Keratinocyte (primary cell): ENCODE data around the gene LSAMP.

Experiments used
- EZH2 ChIP-seq: IDR thresholded peaks from one replicate; pipeline ENCODE4 v1.6.1; 2012; ENCODE audit warnings: inconsistent platforms, mild to moderate bottlenecking, low read length, moderate library complexity
- TF ChIP-seq, protein P1 (sequence below), 3 experiments: IDR thresholded peaks in 1 of 3; conservative IDR thresholded peaks in 1 of 3; optimal IDR thresholded peaks in 1 of 3; 2 replicates in 2 of 3; 3 replicates in 1 of 3; pipeline versions ENCODE3 to v1.5.1; 2011; ENCODE audit warnings: low read length in 3 of 3, mild to moderate bottlenecking in 3 of 3, moderate library complexity in 2 of 3, control low read depth in 1 of 3, inconsistent platforms in 1 of 3; ENCODE audit not compliant: insufficient read depth in 2 of 3; ENCODE audit errors: extremely low read depth in 1 of 3

DNA sequence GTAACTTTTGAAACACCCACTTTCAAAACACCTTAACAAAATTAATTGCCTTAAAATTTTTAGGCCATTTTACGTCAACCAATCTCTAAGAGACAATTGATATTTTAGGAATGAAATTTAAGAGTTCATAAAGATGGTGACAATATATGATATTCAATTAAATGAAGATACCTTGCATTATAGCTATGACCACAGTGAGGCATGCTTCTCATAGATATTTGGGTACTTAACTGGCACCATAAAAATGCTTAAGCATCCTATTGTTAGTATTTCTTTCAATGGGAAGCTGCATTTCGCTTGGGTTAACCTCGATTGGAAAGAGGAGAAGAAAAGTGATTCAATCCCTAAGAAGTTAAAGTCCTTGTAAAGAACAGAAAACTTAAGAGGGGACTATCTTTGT is 613.0 kb downstream of the LSAMP start:
- TF ChIP-seq, protein P1, sequence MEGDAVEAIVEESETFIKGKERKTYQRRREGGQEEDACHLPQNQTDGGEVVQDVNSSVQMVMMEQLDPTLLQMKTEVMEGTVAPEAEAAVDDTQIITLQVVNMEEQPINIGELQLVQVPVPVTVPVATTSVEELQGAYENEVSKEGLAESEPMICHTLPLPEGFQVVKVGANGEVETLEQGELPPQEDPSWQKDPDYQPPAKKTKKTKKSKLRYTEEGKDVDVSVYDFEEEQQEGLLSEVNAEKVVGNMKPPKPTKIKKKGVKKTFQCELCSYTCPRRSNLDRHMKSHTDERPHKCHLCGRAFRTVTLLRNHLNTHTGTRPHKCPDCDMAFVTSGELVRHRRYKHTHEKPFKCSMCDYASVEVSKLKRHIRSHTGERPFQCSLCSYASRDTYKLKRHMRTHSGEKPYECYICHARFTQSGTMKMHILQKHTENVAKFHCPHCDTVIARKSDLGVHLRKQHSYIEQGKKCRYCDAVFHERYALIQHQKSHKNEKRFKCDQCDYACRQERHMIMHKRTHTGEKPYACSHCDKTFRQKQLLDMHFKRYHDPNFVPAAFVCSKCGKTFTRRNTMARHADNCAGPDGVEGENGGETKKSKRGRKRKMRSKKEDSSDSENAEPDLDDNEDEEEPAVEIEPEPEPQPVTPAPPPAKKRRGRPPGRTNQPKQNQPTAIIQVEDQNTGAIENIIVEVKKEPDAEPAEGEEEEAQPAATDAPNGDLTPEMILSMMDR (optimal IDR thresholded peaks at IDR 0.05 in 1 of 3, IDR thresholded peaks at IDR 0.05 in 1 of 3, conservative IDR thresholded peaks at IDR 0.05 in 1 of 3; ENCODE audit: extremely low read depth in 1 of 3, insufficient read depth in 2 of 3, low read length in 3 of 3), result no peak
- TF ChIP-seq EZH2, result no peak
